ENCODE measurements around the gene LYAR. TPM values are rescaled to one million over a fixed set of nuclear protein-coding genes. Genes with fewer than 3 reads are reported as not detected.
A peak's percentile ranks its signal among the peaks of the same experiment; 100 is the strongest.

Gene LYAR
- 6.6 TPM for total RNA-seq
- polyA plus RNA-seq (ENCODE audit: insufficient read depth, low read depth, low replicate concordance) = 8.6 TPM
- long read RNA-seq, donor 1 = 0 reads
- long read RNA-seq, donor 2, partial matches to known transcripts = 0 of 2 reads
- long read RNA-seq, donor 2, other reads (novel, unspliced or antisense) = 0 of 2 reads
- long read RNA-seq, donor 3, partial matches to known transcripts = 0 of 1 reads
- long read RNA-seq, donor 3, other reads (novel, unspliced or antisense) = 0 of 1 reads
- long read RNA-seq, donor 4, partial matches to known transcripts = 0 of 4 reads
- long read RNA-seq, donor 4, other reads (novel, unspliced or antisense) = 0 of 4 reads
- long read RNA-seq, donor 5 = 0 reads
- long read RNA-seq, donor 6, partial matches to known transcripts = 0 of 3 reads
- long read RNA-seq, donor 6, other reads (novel, unspliced or antisense) = 0 of 3 reads
- long read RNA-seq, donor 7, partial matches to known transcripts = 2 of 7 reads
- long read RNA-seq, donor 7, other reads (novel, unspliced or antisense) = 3 of 7 reads
- long read RNA-seq, donor 8 = 0 reads
- long read RNA-seq, donor 9 = 0 reads
- long read RNA-seq, donor 10, partial matches to known transcripts = 0 of 1 reads
- long read RNA-seq, donor 10, other reads (novel, unspliced or antisense) = 0 of 1 reads

GRCh38 chr4:4289941-4290850 lies at the start of gene LYAR, which contains the start of gene ZBTB49:
Gene LYAR (minus strand): TSS chr4:4290154. CDS start chr4:4283742, 6,412 bp downstream.
Gene ZBTB49 (plus strand): TSS chr4:4290251. CDS start chr4:4299946, 9,695 bp downstream.
- TF ChIP-seq CTCF (IDR thresholded peaks at IDR 0.05; ENCODE audit: borderline replicate concordance, extremely low read depth, insufficient read depth) = peak; percentile 9
- FAIRE-seq = no peak

GRCh38 chr4:4339504-4340085 lies 49.6 kb upstream of the LYAR start:
- TF ChIP-seq CTCF (IDR thresholded peaks at IDR 0.05; ENCODE audit: borderline replicate concordance, extremely low read depth, insufficient read depth) = no peak
- Histone ChIP-seq H3K36me3 (ENCODE audit: control insufficient read depth in 2 of 3, insufficient read depth in 3 of 3, low read length in 3 of 3) (no peaks in the 10 kb centered on the region), H3K4me1 (ENCODE audit: control insufficient read depth in 2 of 3, insufficient read depth in 2 of 3, low read depth in 1 of 3, low read length in 3 of 3) (peaks cover 0 to 2% (median 0%) of the 10 kb centered on the region in 3 donors), H3K27me3 (ENCODE audit: control insufficient read depth, insufficient read depth, low read length) (no peaks in the 10 kb centered on the region), H3K9ac (ENCODE audit: low read length in 3 of 3) (no peak overlapping the region), H3K27ac (ENCODE audit: low read depth in 2 of 2, low read length in 2 of 2) (no peak overlapping the region), H3K4me3 (ENCODE audit: low read length in 3 of 3) (no peak overlapping the region), H3K9me3 (ENCODE audit: control insufficient read depth in 2 of 3, insufficient read depth in 1 of 3, low read length in 3 of 3) (no peaks in the 10 kb centered on the region)
- no peak for DNase-seq
- intact Hi-C loops (cut with DNase I) = loop anchor here (5.0 kb wide), 1 partner anchor 82 kb away; no protein-coding TSS in a partner anchor
- FAIRE-seq = no peak

More at GRCh38 chr4:4289941-4290850, at the start of gene LYAR, which contains the start of gene ZBTB49:
- no peaks in the 10 kb centered on the region for H3K27me3 ChIP-seq (ENCODE audit: control insufficient read depth, insufficient read depth, low read length)
- peak within 1 kb of the TSS; percentile 61 to 84 (median 74) for H3K9ac ChIP-seq (ENCODE audit: low read length in 3 of 3)
- H3K4me3 ChIP-seq (ENCODE audit: low read length in 3 of 3) = peak within 1 kb of the TSS; percentile 84 to 96 (median 89)
- H3K9me3 ChIP-seq (ENCODE audit: control insufficient read depth in 2 of 3, insufficient read depth in 1 of 3, low read length in 3 of 3) = no peaks in the 10 kb centered on the region
- H3K27ac ChIP-seq (ENCODE audit: low read depth in 2 of 2, low read length in 2 of 2) = peak within 1 kb of the TSS; percentile 29 to 56
- intact Hi-C loops (cut with DNase I) = no loop called here
- H3K36me3 ChIP-seq (ENCODE audit: control insufficient read depth in 2 of 3, insufficient read depth in 3 of 3, low read length in 3 of 3) = peaks cover 0 to 6% (median 2%) of the 10 kb centered on the region in 3 donors
- DNase-seq = peak; percentile 96 to 98 (median 97)
- peaks cover 8 to 21% (median 11%) of the 10 kb centered on the region in 3 donors for H3K4me1 ChIP-seq (ENCODE audit: control insufficient read depth in 2 of 3, insufficient read depth in 2 of 3, low read depth in 1 of 3, low read length in 3 of 3)

- intact Hi-C loops (cut with DNase I) = loop anchor here (5.0 kb wide), 1 partner anchor 81 kb away; no protein-coding TSS in a partner anchor
- H3K4me1 ChIP-seq (ENCODE audit: control insufficient read depth in 2 of 3, insufficient read depth in 2 of 3, low read depth in 1 of 3, low read length in 3 of 3) = peaks cover 0 to 2% (median 0%) of the 10 kb centered on the region in 3 donors
- DNase-seq (no peak), FAIRE-seq (no peak)
- no peak overlapping the region for H3K9ac ChIP-seq (ENCODE audit: low read length in 3 of 3)
- TF ChIP-seq CTCF (IDR thresholded peaks at IDR 0.05; ENCODE audit: borderline replicate concordance, extremely low read depth, insufficient read depth) = no peak
- H3K27me3 ChIP-seq (ENCODE audit: control insufficient read depth, insufficient read depth, low read length) = no peaks in the 10 kb centered on the region
- H3K4me3 ChIP-seq (ENCODE audit: low read length in 3 of 3) = no peak overlapping the region
- H3K36me3 ChIP-seq (ENCODE audit: control insufficient read depth in 2 of 3, insufficient read depth in 3 of 3, low read length in 3 of 3) = no peaks in the 10 kb centered on the region
- H3K9me3 ChIP-seq (ENCODE audit: control insufficient read depth in 2 of 3, insufficient read depth in 1 of 3, low read length in 3 of 3) = no peaks in the 10 kb centered on the region
- no peak overlapping the region for H3K27ac ChIP-seq (ENCODE audit: low read depth in 2 of 2, low read length in 2 of 2)
Observed at GRCh38 chr4:4338210-4339001, 48.5 kb upstream of the LYAR start.

Data from kidney (tissue), 22 donors.